Endothelial cell of umbilical vein (primary cell): ENCODE data around the gene SLC6A9. TPM values are rescaled to one million over a fixed set of nuclear protein-coding genes. Genes with fewer than 3 reads are reported as not detected.

ENCODE experiments used
- BruUV-seq: library from RNA; stranded (reverse); fragments of 400-500 nt; replicated peaks from 2 replicates; lab custom pipeline; 2021; lab: Mats Ljungman, UMichigan
- CTCF ChIA-PET: fragments of 300-600, 350-600 bp; sonication (Branson Sonifier 250); formaldehyde crosslinking; loops from one replicate; lab custom pipeline; 2021; ENCODE audit warnings: antibody characterized with exemption, inconsistent platforms; lab: Charles Lee
- POLR2A ChIA-PET: fragments of 300-600, 350-600 bp; sonication (Branson Sonifier 250); formaldehyde crosslinking; loops from one replicate; lab custom pipeline; 2021; ENCODE audit warnings: antibody characterized with exemption, inconsistent platforms; lab: Charles Lee
- DNase-seq: peaks from one replicate; pipeline ENCODE4 v3.0.0-alpha.2; 2011; ENCODE audit warnings: low read depth, low spot score
- FAIRE-seq: peaks from 2 replicates; lab custom pipeline; 2011; peaks lifted over from hg19 to GRCh38; lab: Jason Lieb, UNC
- H2AFZ ChIP-seq: 2 replicates; pipeline ENCODE4 v1.6.0; 2012; ENCODE audit warnings: low read depth, low read length, control low read depth, inconsistent platforms
- H3K27ac ChIP-seq: 2 replicates; pipeline ENCODE4 v1.5.1; 2011; ENCODE audit warnings: low read depth, mild to moderate bottlenecking, control low read depth, low read length, moderate library complexity; ENCODE audit not compliant: insufficient read depth
- H3K27me3 ChIP-seq, 2 experiments: 2 replicates each; pipeline versions ENCODE4 v1.6.0 to v1.6.1; 2011; ENCODE audit warnings: low read length in 2 of 2, mixed read lengths in 1 of 2; ENCODE audit not compliant: control insufficient read depth in 2 of 2, insufficient read depth in 2 of 2
- H3K36me3 ChIP-seq, 2 experiments: 2 replicates in 1 of 2; 3 replicates in 1 of 2; pipeline ENCODE4 v1.5.1; 2011; ENCODE audit warnings: low read length in 2 of 2, mild to moderate bottlenecking in 1 of 2, moderate library complexity in 1 of 2; ENCODE audit not compliant: control insufficient read depth in 2 of 2, insufficient read depth in 2 of 2; ENCODE audit errors: extremely low read depth in 1 of 2
- H3K4me1 ChIP-seq: 3 replicates; pipeline ENCODE4 v1.5.1; 2011; ENCODE audit warnings: mild to moderate bottlenecking, low read length; ENCODE audit not compliant: control insufficient read depth, insufficient read depth; ENCODE audit errors: extremely low read depth
- H3K4me2 ChIP-seq: 2 replicates; pipeline ENCODE4 v1.6.1; 2011; ENCODE audit warnings: low read length, control low read depth, mixed read lengths; ENCODE audit not compliant: insufficient read depth
- H3K4me3 ChIP-seq, 3 experiments: fragments of 200-600 bp in 1 of 3; sonication (generic), shearing (Covaris generic) in 1 of 3; replicated peaks in 1 of 3; 2 replicates each; pipeline ENCODE4 v1.5.1; 2011 to 2016; ENCODE audit warnings: control low read depth in 3 of 3, low read length in 3 of 3, mild to moderate bottlenecking in 2 of 3, inconsistent platforms in 1 of 3, low read depth in 1 of 3, moderate library complexity in 1 of 3; ENCODE audit not compliant: insufficient read depth in 1 of 3
- H3K79me2 ChIP-seq: 2 replicates; pipeline ENCODE4 v1.6.0; 2012; ENCODE audit warnings: low read length, inconsistent platforms; ENCODE audit not compliant: control insufficient read depth, insufficient read depth
- H3K9ac ChIP-seq: replicated peaks from 2 replicates; pipeline ENCODE3; 2011; ENCODE audit warnings: low read length, control low read depth; ENCODE audit not compliant: insufficient read depth; ENCODE audit errors: extremely low read depth
- H3K9me1 ChIP-seq: replicated peaks from 3 replicates; pipeline ENCODE4 v1.6.0; 2011; ENCODE audit warnings: mild to moderate bottlenecking, low read length; ENCODE audit not compliant: control insufficient read depth, insufficient read depth; ENCODE audit errors: extremely low read depth
- H3K9me3 ChIP-seq: replicated peaks from 2 replicates; pipeline ENCODE4 v1.5.1; 2012; ENCODE audit warnings: low read length, inconsistent platforms; ENCODE audit not compliant: control insufficient read depth, insufficient read depth
- H4K20me1 ChIP-seq: replicated peaks from 2 replicates; pipeline ENCODE3; 2011; ENCODE audit warnings: mild to moderate bottlenecking, low read length; ENCODE audit not compliant: control insufficient read depth, insufficient read depth; ENCODE audit errors: extremely low read depth
- CTCF ChIP-seq, 2 donors: IDR thresholded peaks; 1 replicate in 1 of 2; 2 replicates in 1 of 2; pipeline ENCODE4 v1.5.1; 2011; ENCODE audit warnings: low read length in 2 of 2, mild to moderate bottlenecking in 2 of 2, moderate library complexity in 2 of 2, control low read depth in 1 of 2, inconsistent platforms in 1 of 2, low read depth in 1 of 2; ENCODE audit not compliant: insufficient read depth in 1 of 2; ENCODE audit errors: extremely low read depth in 1 of 2
- EZH2 ChIP-seq: IDR thresholded peaks from 2 replicates; pipeline ENCODE4 v1.6.1; 2012; ENCODE audit warnings: borderline replicate concordance, low read depth, mild to moderate bottlenecking, moderate library complexity, low read length, inconsistent platforms; ENCODE audit not compliant: severe bottlenecking
- FOS ChIP-seq: IDR thresholded peaks from 2 replicates; pipeline ENCODE4 v1.6.1; 2011; ENCODE audit warnings: mild to moderate bottlenecking, low read length, moderate library complexity, borderline replicate concordance; ENCODE audit not compliant: insufficient read depth
- GATA2 ChIP-seq: IDR thresholded peaks from 2 replicates; pipeline ENCODE4 v1.7.0; 2011; ENCODE audit warnings: low read depth, mild to moderate bottlenecking, moderate library complexity, mixed read lengths, low read length; ENCODE audit not compliant: insufficient read length, insufficient read depth
- JUN ChIP-seq: IDR thresholded peaks from 2 replicates; pipeline ENCODE4 v1.6.1; 2011; ENCODE audit warnings: borderline replicate concordance, low read depth; ENCODE audit not compliant: insufficient read length, insufficient read depth
- MAX ChIP-seq: IDR thresholded peaks from 2 replicates; pipeline ENCODE4 v1.6.1; 2011; ENCODE audit not compliant: insufficient read depth, insufficient read length
- MYC ChIP-seq: IDR thresholded peaks from one replicate; pipeline ENCODE4 v1.6.1; 2011; ENCODE audit warnings: mild to moderate bottlenecking, low read depth, low read length
- POLR2A ChIP-seq: IDR thresholded peaks from 2 replicates; pipeline ENCODE4 v1.6.1; 2012; ENCODE audit warnings: low read depth, mild to moderate bottlenecking, control low read depth, low read length
- POLR2AphosphoS5 ChIP-seq: IDR thresholded peaks from 2 replicates; pipeline ENCODE4 v1.6.1; 2012; ENCODE audit warnings: low read depth, mild to moderate bottlenecking, control low read depth, low read length, moderate library complexity; ENCODE audit not compliant: insufficient read depth
- dilution Hi-C: fragments of 300-500 bp; cut with MboI; formaldehyde crosslinking; loops from one replicate; pipeline ENCODE4 v1.15.0; 2019; ENCODE audit warnings: low sequenced_read_pairs; ENCODE audit not compliant: extremely low pct_ligation_motif_present
- intact Hi-C: fragments of 100-400 bp; cut with micrococcal nuclease; formaldehyde crosslinking; loops from one replicate; pipeline ENCODE4 v1.10.0; 2022
- polyA plus RNA-seq, 4 experiments: library from polyadenylated mRNA; depleted of rRNA in 3 of 4; stranded (reverse) in 3 of 4; unstranded in 1 of 4; fragments of >200 nt; gene quantifications; 2 replicates each; pipeline versions ENCODE4 v1.2.1 to v1.2.3, GENCODE V29; 2011 to 2012; ENCODE audit warnings: missing spikeins in 1 of 4
- total RNA-seq: library from RNA; stranded (reverse); gene quantifications from 2 replicates; pipeline ENCODE4 v1.2.3, GENCODE V29; 2021

SLC6A9 gene
- total and polyA plus RNA-seq, 2 donors (not counting 3 experiments of a cell fraction or from before 2014, with no cell fraction given) = 0.80 to 1.5 TPM

- FAIRE-seq (no peak), DNase-seq (no peak)
- no peak overlapping the region for H3K4me2 ChIP-seq
- H3K27me3 ChIP-seq = no peaks in the 10 kb centered on the region
- H3K9me1 ChIP-seq = no peaks in the 10 kb centered on the region
- H3K27ac ChIP-seq = no peak overlapping the region
- no peaks in the 10 kb centered on the region for H4K20me1 ChIP-seq
- no peaks in the 10 kb centered on the region for H3K79me2 ChIP-seq
- no peak for TF ChIP-seq JUN
- TF ChIP-seq MAX = no peak
- no peak for TF ChIP-seq CTCF (IDR thresholded peaks at IDR 0.05; ENCODE audit: extremely low read depth in 1 of 2, insufficient read depth in 1 of 2, low read depth in 1 of 2, low read length in 2 of 2)
- no peak for TF ChIP-seq POLR2A
- no peak for TF ChIP-seq FOS
- TF ChIP-seq MYC = no peak
- TF ChIP-seq POLR2AphosphoS5 = no peak
- no peak for TF ChIP-seq GATA2
- TF ChIP-seq EZH2 = no peak
- intact Hi-C loops (no loop called here), dilution Hi-C loops (no loop called here)
- POLR2A ChIA-PET = no interaction called here
- CTCF ChIA-PET = interaction anchor here (0.9 to 3.0 kb wide), 2 partner anchors 14 to 17 kb away, joined by 3 to 16 read pairs; no protein-coding TSS in a partner anchor
- no peak overlapping the region for H3K4me3 ChIP-seq
- no peaks in the 10 kb centered on the region for H3K4me1 ChIP-seq
- H2AFZ ChIP-seq = no peak overlapping the region
- no peak overlapping the region for H3K9ac ChIP-seq
- no peaks in the 10 kb centered on the region for H3K36me3 ChIP-seq
- no TSS peak for BruUV-seq
- no peaks in the 10 kb centered on the region for H3K9me3 ChIP-seq
These were observed 11.8 kb downstream of the SLC6A9 start for GRCh38 chr1:44019466-44019948.
